Vagina (tissue), 2 donors: ENCODE results near the gene KRTAP5-7.

Experiments used
- CTCF ChIP-seq, 3 experiments: fragments of 450-650 bp in 2 of 3; fragments of 200-600 bp in 1 of 3; sonication (generic) in 1 of 3; IDR thresholded peaks; one replicate each; pipeline ENCODE4 v1.5.1; 2017 to 2019; ENCODE audit warnings: antibody characterized with exemption in 3 of 3, mild to moderate bottlenecking in 2 of 3, moderate library complexity in 2 of 3
- POLR2A ChIP-seq, 2 donors: fragments of 450-650 bp; IDR thresholded peaks; one replicate each; pipeline ENCODE4 v1.6.1; 2017; ENCODE audit warnings: antibody characterized with exemption in 2 of 2, mild to moderate bottlenecking in 2 of 2, moderate library complexity in 2 of 2
- POLR2AphosphoS5 ChIP-seq, 2 donors: sonication (generic); formaldehyde crosslinking; IDR thresholded peaks; one replicate each; pipeline ENCODE4 v1.9.0; 2017; ENCODE audit warnings: antibody characterized with exemption in 2 of 2, mild to moderate bottlenecking in 2 of 2, low read depth in 1 of 2; ENCODE audit not compliant: insufficient read depth in 1 of 2

DNA sequence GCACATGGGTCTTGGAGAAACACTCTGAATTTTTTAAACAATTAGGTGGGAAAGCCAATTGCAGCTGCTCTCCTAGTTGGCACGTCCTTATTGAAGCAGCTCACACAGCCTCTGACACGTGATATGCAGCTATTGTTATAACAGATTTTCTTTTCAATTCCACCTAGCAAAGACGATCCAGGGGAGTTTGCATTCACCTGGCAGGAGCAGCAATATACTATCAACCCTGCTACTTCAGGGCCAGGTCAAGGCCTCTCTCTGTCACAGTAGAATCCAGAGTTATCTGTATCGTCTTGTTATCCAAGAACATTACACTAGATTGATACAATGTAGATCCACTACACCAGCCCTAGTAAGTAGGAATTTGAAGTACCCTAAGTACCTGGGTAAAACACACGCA, 47.4 kb downstream of the KRTAP5-7 start:
- no peak for TF ChIP-seq POLR2A (IDR thresholded peaks at IDR 0.05)
- no peak for TF ChIP-seq POLR2AphosphoS5 (IDR thresholded peaks at IDR 0.05; ENCODE audit: insufficient read depth in 1 of 2, low read depth in 1 of 2)
- no peak for TF ChIP-seq CTCF (IDR thresholded peaks at IDR 0.05)
